ENCODE measurements around the gene DOHH.

- TF ChIP-seq POLR2A (IDR thresholded peaks at IDR 0.05): peak in 1 of 2 donors; percentile 82
- TF ChIP-seq, protein P1, sequence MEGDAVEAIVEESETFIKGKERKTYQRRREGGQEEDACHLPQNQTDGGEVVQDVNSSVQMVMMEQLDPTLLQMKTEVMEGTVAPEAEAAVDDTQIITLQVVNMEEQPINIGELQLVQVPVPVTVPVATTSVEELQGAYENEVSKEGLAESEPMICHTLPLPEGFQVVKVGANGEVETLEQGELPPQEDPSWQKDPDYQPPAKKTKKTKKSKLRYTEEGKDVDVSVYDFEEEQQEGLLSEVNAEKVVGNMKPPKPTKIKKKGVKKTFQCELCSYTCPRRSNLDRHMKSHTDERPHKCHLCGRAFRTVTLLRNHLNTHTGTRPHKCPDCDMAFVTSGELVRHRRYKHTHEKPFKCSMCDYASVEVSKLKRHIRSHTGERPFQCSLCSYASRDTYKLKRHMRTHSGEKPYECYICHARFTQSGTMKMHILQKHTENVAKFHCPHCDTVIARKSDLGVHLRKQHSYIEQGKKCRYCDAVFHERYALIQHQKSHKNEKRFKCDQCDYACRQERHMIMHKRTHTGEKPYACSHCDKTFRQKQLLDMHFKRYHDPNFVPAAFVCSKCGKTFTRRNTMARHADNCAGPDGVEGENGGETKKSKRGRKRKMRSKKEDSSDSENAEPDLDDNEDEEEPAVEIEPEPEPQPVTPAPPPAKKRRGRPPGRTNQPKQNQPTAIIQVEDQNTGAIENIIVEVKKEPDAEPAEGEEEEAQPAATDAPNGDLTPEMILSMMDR (IDR thresholded peaks at IDR 0.05): no peak
Measured at GRCh38 chr19:3505598-3506383, 5.3 kb upstream of the DOHH start, which contains the start of gene FZR1.

All from vagina (tissue), 2 donors.